ENCODE measurements around the gene VCY.
"Not testable (repeated sequence)": the region's sequence is repeated elsewhere in the genome, so short reads cannot be mapped to it uniquely, and the experiment has no call there.

VCY gene

GRCh38 chrY:13986373-13986772 is at the start of gene VCY:
Gene VCY (minus strand): TSS chrY:13986473. CDS start chrY:13986440, 33 bp downstream.
- not testable (repeated sequence) for DNase-seq

GRCh38 chrY:14030395-14030794 is 44.1 kb upstream of the VCY start:
- not testable (repeated sequence) for DNase-seq

DNA sequence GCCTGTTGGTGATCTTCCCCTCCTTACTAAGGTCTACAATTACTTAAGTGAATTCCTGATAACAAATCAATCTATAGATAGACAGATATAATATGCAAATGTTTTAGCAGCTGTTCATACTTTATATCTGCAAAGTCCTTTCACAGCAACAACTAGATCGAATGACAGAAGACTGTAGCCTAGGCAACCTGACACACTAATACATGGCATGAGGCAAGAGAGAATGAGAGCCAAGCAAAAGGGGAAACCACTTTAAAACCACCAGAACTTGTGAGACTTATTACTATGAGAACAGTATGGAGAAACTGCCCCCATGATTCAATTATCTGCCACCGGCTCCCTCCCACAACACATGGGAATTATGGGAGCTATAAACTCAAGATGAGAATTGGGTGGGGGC is 25.6 kb upstream of the VCY start:
- DNase-seq, result not testable (repeated sequence)

DNA sequence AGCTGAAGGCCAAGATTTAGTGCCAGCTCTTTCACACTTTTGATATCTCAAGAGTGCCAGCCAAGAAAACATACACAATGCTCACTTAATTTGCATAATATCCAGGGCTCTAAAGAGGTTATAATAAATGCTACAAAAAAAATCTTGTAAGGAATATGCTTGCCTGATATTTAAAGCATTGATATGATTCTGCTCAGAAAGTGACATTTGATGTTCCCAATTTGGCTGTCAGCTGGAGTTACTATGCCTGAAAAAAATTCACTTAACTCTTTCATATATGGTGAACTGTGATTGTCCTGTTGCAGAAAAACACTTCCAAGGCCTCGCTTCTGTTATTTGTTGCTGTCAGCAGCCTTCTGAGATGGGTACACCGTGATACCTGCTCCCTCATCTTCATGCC is 43.9 kb downstream of the VCY start:
- not testable (repeated sequence) for DNase-seq

All from CD4-positive, alpha-beta T cell treated with Interleukin-4 for 1 hour (primary cell).